H9 (cell line): ENCODE results near the gene GPRASP2. TPM values are rescaled to one million over a fixed set of nuclear protein-coding genes. Genes with fewer than 3 reads are reported as not detected.

Source experiments
- DNase-seq: peaks from one replicate; pipeline ENCODE4 v3.0.0-alpha.2; 2017
- H2AFZ ChIP-seq: one replicate; pipeline ENCODE4 v1.6.1; 2013; ENCODE audit warnings: mild to moderate bottlenecking, low read length, control low read depth, moderate library complexity
- H2AK5ac ChIP-seq: 2 replicates; pipeline ENCODE4 v1.6.1; 2013; ENCODE audit warnings: low read length, control low read depth, mixed read lengths; ENCODE audit not compliant: insufficient read length
- H2BK120ac ChIP-seq: one replicate; pipeline ENCODE4 v1.6.1; 2013; ENCODE audit warnings: low read depth, mild to moderate bottlenecking, low read length, control low read depth, inconsistent platforms; ENCODE audit not compliant: poor library complexity, severe bottlenecking
- H2BK12ac ChIP-seq: 2 replicates; pipeline ENCODE4 v1.6.1; 2013; ENCODE audit warnings: low read length, control low read depth, mixed read lengths, low read depth; ENCODE audit not compliant: insufficient read length
- H2BK15ac ChIP-seq: 2 replicates; pipeline ENCODE4 v1.6.1; 2013; ENCODE audit warnings: low read depth, low read length, control low read depth
- H2BK20ac ChIP-seq: one replicate; pipeline ENCODE4 v1.6.1; 2013; ENCODE audit warnings: low read depth, mild to moderate bottlenecking, low read length, control low read depth, inconsistent platforms; ENCODE audit not compliant: poor library complexity, severe bottlenecking
- H2BK5ac ChIP-seq: 2 replicates; pipeline ENCODE4 v1.6.1; 2013; ENCODE audit warnings: low read length, control low read depth, mixed read lengths; ENCODE audit not compliant: insufficient read length
- H3K14ac ChIP-seq: 2 replicates; pipeline ENCODE4 v1.6.1; 2013; ENCODE audit warnings: low read length, control low read depth; ENCODE audit not compliant: insufficient read depth
- H3K18ac ChIP-seq: 2 replicates; pipeline ENCODE4 v1.6.1; 2013; ENCODE audit warnings: low read depth, mild to moderate bottlenecking, mixed read lengths, low read length, control low read depth; ENCODE audit not compliant: insufficient read length
- H3K23ac ChIP-seq: 2 replicates; pipeline ENCODE4 v1.6.1; 2013; ENCODE audit warnings: low read length, control low read depth, mixed read lengths, low read depth; ENCODE audit not compliant: insufficient read length
- H3K23me2 ChIP-seq: 2 replicates; pipeline ENCODE4 v1.6.1; 2013; ENCODE audit warnings: low read depth, mild to moderate bottlenecking, mixed read lengths, low read length, control low read depth; ENCODE audit not compliant: insufficient read length, poor library complexity, severe bottlenecking
- H3K27ac ChIP-seq: 2 replicates; pipeline ENCODE4 v1.5.1; 2013; ENCODE audit warnings: low read length, control low read depth, mixed read lengths, low read depth; ENCODE audit not compliant: insufficient read length
- H3K27me3 ChIP-seq: 2 replicates; pipeline ENCODE4 v1.6.1; 2013; ENCODE audit warnings: low read length, control low read depth, inconsistent platforms; ENCODE audit not compliant: insufficient read depth
- H3K4ac ChIP-seq: 2 replicates; pipeline ENCODE4 v1.6.1; 2013; ENCODE audit warnings: low read depth, mild to moderate bottlenecking, control low read depth, inconsistent platforms, low read length, moderate library complexity
- H3K4me1 ChIP-seq: 2 replicates; pipeline ENCODE4 v1.6.1; 2013; ENCODE audit warnings: low read length, control low read depth, inconsistent platforms; ENCODE audit not compliant: insufficient read depth
- H3K4me2 ChIP-seq: 2 replicates; pipeline ENCODE4 v1.6.1; 2013; ENCODE audit warnings: low read length, control low read depth, mixed read lengths; ENCODE audit not compliant: insufficient read length, insufficient read depth
- H3K56ac ChIP-seq: 2 replicates; pipeline ENCODE4 v1.6.1; 2013; ENCODE audit warnings: low read depth, mild to moderate bottlenecking, mixed read lengths, low read length, control low read depth; ENCODE audit not compliant: insufficient read length
- H3K79me1 ChIP-seq: 2 replicates; pipeline ENCODE4 v1.6.1; 2013; ENCODE audit warnings: low read depth, mild to moderate bottlenecking, moderate library complexity, low read length, control low read depth, inconsistent platforms; ENCODE audit not compliant: insufficient read depth, poor library complexity, severe bottlenecking
- H3K79me2 ChIP-seq: 2 replicates; pipeline ENCODE4 v1.6.1; 2013; ENCODE audit warnings: low read length, control low read depth, inconsistent platforms; ENCODE audit not compliant: insufficient read depth
- H3K9ac ChIP-seq: 2 replicates; pipeline ENCODE4 v1.6.1; 2013; ENCODE audit warnings: low read length, control low read depth, mixed read lengths; ENCODE audit not compliant: insufficient read length; ENCODE audit errors: extremely low read depth
- H3K9me3 ChIP-seq: one replicate; pipeline ENCODE4 v1.6.1; 2013; ENCODE audit warnings: low read depth, low read length, inconsistent platforms; ENCODE audit not compliant: control insufficient read depth
- H3T11ph ChIP-seq: one replicate; pipeline ENCODE4 v1.6.1; 2013; ENCODE audit warnings: mild to moderate bottlenecking, low read length, control low read depth, inconsistent platforms
- H4K20me1 ChIP-seq: one replicate; pipeline ENCODE4 v1.6.1; 2013; ENCODE audit not compliant: control insufficient read depth, insufficient read length, insufficient read depth
- H4K5ac ChIP-seq: 2 replicates; pipeline ENCODE4 v1.6.1; 2013; ENCODE audit warnings: low read depth, mild to moderate bottlenecking, mixed read lengths, low read length, control low read depth; ENCODE audit not compliant: insufficient read length
- H4K8ac ChIP-seq: replicated peaks from 2 replicates; pipeline ENCODE4 v1.6.1; 2013; ENCODE audit warnings: low read length, control low read depth, mixed read lengths, low read depth; ENCODE audit not compliant: insufficient read length
- H4K91ac ChIP-seq: 2 replicates; pipeline ENCODE4 v1.6.1; 2013; ENCODE audit warnings: low read depth, mild to moderate bottlenecking, moderate library complexity, mixed read lengths, low read length, control low read depth; ENCODE audit not compliant: insufficient read length
- H3K27ac Mint-ChIP-seq, 3 experiments: 2 replicates in 2 of 3; 3 replicates in 1 of 3; pipeline ENCODE4 v1.8.0; 2020 to 2021; ENCODE audit warnings: mixed read lengths in 3 of 3, mild to moderate bottlenecking in 1 of 3, moderate library complexity in 1 of 3
- H3K27me3 Mint-ChIP-seq: 2 replicates; pipeline ENCODE4 v1.8.0; 2021; ENCODE audit warnings: low read depth, mild to moderate bottlenecking, moderate library complexity, mixed read lengths
- H3K36me3 Mint-ChIP-seq, 3 experiments: 2 replicates in 2 of 3; 3 replicates in 1 of 3; pipeline ENCODE4 v1.8.0; 2020 to 2021; ENCODE audit warnings: low read depth in 3 of 3, mixed read lengths in 3 of 3; ENCODE audit not compliant: insufficient read depth in 1 of 3
- H3K4me1 Mint-ChIP-seq, 2 experiments: 2 replicates each; pipeline ENCODE4 v1.8.0; 2020; ENCODE audit warnings: mixed read lengths in 2 of 2
- H3K4me3 Mint-ChIP-seq, 2 experiments: 2 replicates in 1 of 2; 3 replicates in 1 of 2; pipeline ENCODE4 v1.8.0; 2020 to 2021; ENCODE audit warnings: mild to moderate bottlenecking in 2 of 2, mixed read lengths in 2 of 2, moderate library complexity in 1 of 2
- H3K9me3 Mint-ChIP-seq, 2 experiments: 2 replicates in 1 of 2; 3 replicates in 1 of 2; pipeline ENCODE4 v1.8.0; 2020; ENCODE audit warnings: mild to moderate bottlenecking in 2 of 2, mixed read lengths in 2 of 2, moderate library complexity in 1 of 2
- WGBS: extraction: QIAGEN DNeasy Blood & Tissue Kit; methylation state at CpG from one replicate; pipeline ENCODE4 v1.1.7; 2013; ENCODE audit warnings: missing lambda C conversion rate, low lambda C conversion rate, mixed read lengths; ENCODE audit not compliant: insufficient read length; ENCODE audit errors: extremely low coverage; 5-methylcytosine and 5-hydroxymethylcytosine counted together
- total RNA-seq: library from RNA; stranded (reverse); gene quantifications from 2 replicates; pipeline ENCODE4 v1.2.1, GENCODE V29; 2021
- TF ChIP-seq, protein P1 (sequence below): fragments of 200-600 bp; sonication (generic); conservative IDR thresholded peaks from 3 replicates; pipeline ENCODE4 v1.8.0; 2021; ENCODE audit warnings: antibody characterized with exemption, mild to moderate bottlenecking

Gene GPRASP2
- total RNA-seq, 1 experiment from 2014 or later: 14.2 TPM

DNA sequence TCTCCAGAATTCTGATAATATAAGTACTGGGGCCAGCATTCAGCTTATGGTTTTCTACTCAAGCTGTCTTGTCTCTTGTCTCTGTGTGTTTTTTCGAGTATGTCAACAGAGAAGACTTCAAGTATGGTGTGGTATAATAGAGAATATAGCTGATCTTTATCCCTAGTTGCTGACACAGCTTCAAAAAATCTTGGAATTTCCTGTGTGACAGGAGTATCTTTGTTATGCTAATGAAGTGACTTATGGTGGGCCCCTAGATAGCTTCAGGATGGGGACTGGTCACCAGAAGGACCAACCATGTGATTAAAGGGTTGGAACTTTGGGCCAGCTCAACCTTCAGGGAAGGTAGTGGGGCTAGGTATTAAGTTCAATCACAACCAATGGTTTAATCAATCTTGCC is 11.2 kb downstream of the GPRASP2 start:
- no peak overlapping the region for H3K4me3 Mint-ChIP-seq

More for the DNA sequence above, 11.2 kb downstream of the GPRASP2 start:
- Histone ChIP-seq H2BK12ac (no peak overlapping the region), H3K23ac (no peak overlapping the region), H3K56ac (no peak overlapping the region), H3K9ac (no peak overlapping the region), H4K20me1 (no peaks in the 10 kb centered on the region), H3K4me2 (no peak overlapping the region), H2BK120ac (no peak overlapping the region), H4K5ac (no peak overlapping the region), H4K91ac (no peak overlapping the region), H4K8ac (no peak overlapping the region), H3K27me3 (no peaks in the 10 kb centered on the region), H3K18ac (no peak overlapping the region), H3K9me3 (peaks cover 38% of the 10 kb centered on the region), H3K79me2 (no peaks in the 10 kb centered on the region), H3K27ac (no peak overlapping the region), H3K4me1 (no peaks in the 10 kb centered on the region), H2BK20ac (no peak overlapping the region), H3K14ac (no peak overlapping the region), H2AK5ac (no peak overlapping the region), H3K23me2 (no peaks in the 10 kb centered on the region), H2AFZ (no peak overlapping the region), H3K79me1 (no peaks in the 10 kb centered on the region), H2BK15ac (no peak overlapping the region), H2BK5ac (no peak overlapping the region), H3T11ph (no peak overlapping the region), H3K4ac (no peak overlapping the region)
- peaks cover 50 to 55% of the 10 kb centered on the region in 2 experiments for H3K9me3 Mint-ChIP-seq
- TF ChIP-seq, protein P1, sequence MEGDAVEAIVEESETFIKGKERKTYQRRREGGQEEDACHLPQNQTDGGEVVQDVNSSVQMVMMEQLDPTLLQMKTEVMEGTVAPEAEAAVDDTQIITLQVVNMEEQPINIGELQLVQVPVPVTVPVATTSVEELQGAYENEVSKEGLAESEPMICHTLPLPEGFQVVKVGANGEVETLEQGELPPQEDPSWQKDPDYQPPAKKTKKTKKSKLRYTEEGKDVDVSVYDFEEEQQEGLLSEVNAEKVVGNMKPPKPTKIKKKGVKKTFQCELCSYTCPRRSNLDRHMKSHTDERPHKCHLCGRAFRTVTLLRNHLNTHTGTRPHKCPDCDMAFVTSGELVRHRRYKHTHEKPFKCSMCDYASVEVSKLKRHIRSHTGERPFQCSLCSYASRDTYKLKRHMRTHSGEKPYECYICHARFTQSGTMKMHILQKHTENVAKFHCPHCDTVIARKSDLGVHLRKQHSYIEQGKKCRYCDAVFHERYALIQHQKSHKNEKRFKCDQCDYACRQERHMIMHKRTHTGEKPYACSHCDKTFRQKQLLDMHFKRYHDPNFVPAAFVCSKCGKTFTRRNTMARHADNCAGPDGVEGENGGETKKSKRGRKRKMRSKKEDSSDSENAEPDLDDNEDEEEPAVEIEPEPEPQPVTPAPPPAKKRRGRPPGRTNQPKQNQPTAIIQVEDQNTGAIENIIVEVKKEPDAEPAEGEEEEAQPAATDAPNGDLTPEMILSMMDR: no peak
- H3K4me1 Mint-ChIP-seq: peaks cover 5 to 7% of the 10 kb centered on the region in 2 experiments
- H3K27ac Mint-ChIP-seq: no peak overlapping the region
- H3K27me3 Mint-ChIP-seq: no peaks in the 10 kb centered on the region; the same call in 1 of the 2 replicates
- no peak for DNase-seq
- peaks cover 0 to 5% (median 4%) of the 10 kb centered on the region in 3 experiments; a peak in 3 of 7 replicates for H3K36me3 Mint-ChIP-seq
- WGBS: no CpG with 5 or more reads among the region's 1 CpG
